Left forelimb (tissue), 1 donor: ENCODE measurements around the gene STAU1.
"Not testable (repeated sequence)": the region's sequence is repeated elsewhere in the genome, so short reads cannot be mapped to it uniquely, and the experiment has no call there.

Experiments
- DNase-seq: peaks from one replicate; pipeline ENCODE4 v3.0.0-alpha.2; 2018; ENCODE audit warnings: low spot score

The STAU1 gene

GRCh38 chr20:49203011-49203410, 14.9 kb upstream of the STAU1 start:
- no peak for DNase-seq

GRCh38 chr20:49199729-49200293, 11.7 kb upstream of the STAU1 start:
- no peak for DNase-seq

- not testable (repeated sequence) for DNase-seq
Observed at GRCh38 chr20:49192944-49193518, 4.9 kb upstream of the STAU1 start.

GRCh38 chr20:49187330-49187850, 744 bp downstream of the STAU1 start:
- no peak for DNase-seq

GRCh38 chr20:49186535-49187329, 1.4 kb downstream of the STAU1 start:
- no peak for DNase-seq

GRCh38 chr20:49185071-49185761, 2.9 kb downstream of the STAU1 start:
- no peak for DNase-seq

- DNase-seq: no peak
Observed at GRCh38 chr20:49184691-49185070, 3.5 kb downstream of the STAU1 start.

GRCh38 chr20:49184084-49184501, 4.0 kb downstream of the STAU1 start:
- not testable (repeated sequence) for DNase-seq

- DNase-seq: no peak
Observed at GRCh38 chr20:49183444-49183843, 4.7 kb downstream of the STAU1 start.

- no peak for DNase-seq
Observed at GRCh38 chr20:49181265-49181877, 6.8 kb downstream of the STAU1 start.

GRCh38 chr20:49179368-49180277, 8.5 kb downstream of the STAU1 start:
- DNase-seq: no peak

- no peak for DNase-seq
Observed at GRCh38 chr20:49174183-49174582, 14.0 kb downstream of the STAU1 start.

- DNase-seq: no peak
Observed at GRCh38 chr20:49172413-49172812, 15.7 kb downstream of the STAU1 start.

- DNase-seq: no peak
Observed at GRCh38 chr20:49171909-49172308, 16.2 kb downstream of the STAU1 start.

GRCh38 chr20:49170714-49171113, 17.4 kb downstream of the STAU1 start:
- no peak for DNase-seq

GRCh38 chr20:49169547-49169946, 18.6 kb downstream of the STAU1 start:
- DNase-seq: no peak

- DNase-seq: not testable (repeated sequence)
Observed at GRCh38 chr20:49168864-49169263, 19.3 kb downstream of the STAU1 start.

- no peak for DNase-seq
Observed at GRCh38 chr20:49167811-49168507, 20.2 kb downstream of the STAU1 start.

- DNase-seq: no peak
Observed at GRCh38 chr20:49166534-49167449, 21.3 kb downstream of the STAU1 start.
